Activated CD4-positive, alpha-beta memory T cell treated with anti-CD3 and anti-CD28 coated beads for 36 hours (primary cell): Measurements from ENCODE around the gene MED16. TPM values are rescaled to one million over a fixed set of nuclear protein-coding genes. Genes with fewer than 3 reads are reported as not detected.
"Not testable (repeated sequence)": the region's sequence is repeated elsewhere in the genome, so short reads cannot be mapped to it uniquely, and the experiment has no call there.

Source experiments
- CTCF ChIA-PET: fragments of 350-600 bp; sonication (Branson Sonifier 250); formaldehyde crosslinking; loops from one replicate; lab custom pipeline; 2021; ENCODE audit warnings: antibody characterized with exemption, inconsistent platforms; lab: Charles Lee
- POLR2A ChIA-PET: fragments of 350-600 bp; sonication (Branson Sonifier 250); formaldehyde crosslinking; loops from one replicate; lab custom pipeline; 2021; ENCODE audit warnings: antibody characterized with exemption; lab: Charles Lee
- DNase-seq: peaks from one replicate; pipeline ENCODE4 v3.0.0-alpha.2; 2020
- H3K27ac Mint-ChIP-seq: one replicate; pipeline ENCODE4 v1.8.0; 2021; ENCODE audit warnings: mixed read lengths
- H3K27me3 Mint-ChIP-seq: one replicate; pipeline ENCODE4 v1.8.0; 2021; ENCODE audit warnings: mixed read lengths
- H3K36me3 Mint-ChIP-seq: one replicate; pipeline ENCODE4 v1.8.0; 2021; ENCODE audit warnings: mixed read lengths
- H3K4me1 Mint-ChIP-seq: one replicate; pipeline ENCODE4 v1.8.0; 2021; ENCODE audit warnings: low read depth, mixed read lengths
- H3K4me3 Mint-ChIP-seq: one replicate; pipeline ENCODE4 v1.8.0; 2021; ENCODE audit warnings: mild to moderate bottlenecking, mixed read lengths
- H3K9me3 Mint-ChIP-seq: one replicate; pipeline ENCODE4 v1.8.0; 2021; ENCODE audit warnings: mixed read lengths
- intact Hi-C: fragments of 100-400 bp; cut with micrococcal nuclease; formaldehyde crosslinking; loops from one replicate; pipeline ENCODE4 v1.15.1; 2023
- total RNA-seq, 2 experiments: library from RNA; stranded (reverse); gene quantifications; one replicate each; pipeline ENCODE4 v1.2.3, GENCODE V29; 2021

The MED16 gene
- total RNA-seq, 2 experiments from 2014 or later: 58.9 to 62.7 TPM

GRCh38 chr19:881385-882071 is 11.5 kb downstream of the MED16 start:
- POLR2A ChIA-PET: no interaction called here
- Mint-ChIP-seq H3K4me3 (no peak overlapping the region), H3K27me3 (no peaks in the 10 kb centered on the region), H3K9me3 (no peaks in the 10 kb centered on the region), H3K36me3 (peaks cover 6% of the 10 kb centered on the region), H3K4me1 (no peaks in the 10 kb centered on the region), H3K27ac (no peak overlapping the region)
- no peak for DNase-seq
- intact Hi-C loops: no loop called here
- CTCF ChIA-PET: no interaction called here

GRCh38 chr19:879711-880438 is 13.1 kb downstream of the MED16 start:
- H3K27me3 Mint-ChIP-seq: no peaks in the 10 kb centered on the region
- intact Hi-C loops: no loop called here
- ChIA-PET POLR2A (interaction anchor here (1.3 kb wide), 1 partner anchor 105 kb away, joined by 3 read pairs; no protein-coding TSS in a partner anchor), CTCF (interaction anchor here (1.1 to 1.5 kb wide), 2 partner anchors 17 to 25 kb away, joined by 3 to 5 read pairs; no protein-coding TSS in a partner anchor)
- DNase-seq: no peak
- H3K9me3 Mint-ChIP-seq: no peaks in the 10 kb centered on the region
- H3K36me3 Mint-ChIP-seq: peaks cover 6% of the 10 kb centered on the region
- H3K4me3 Mint-ChIP-seq: no peak overlapping the region
- no peaks in the 10 kb centered on the region for H3K4me1 Mint-ChIP-seq
- no peak overlapping the region for H3K27ac Mint-ChIP-seq

- H3K36me3 Mint-ChIP-seq, H3K9me3 Mint-ChIP-seq, H3K27me3 Mint-ChIP-seq, H3K4me3 Mint-ChIP-seq, intact Hi-C loops, H3K4me1 Mint-ChIP-seq, DNase-seq, H3K27ac Mint-ChIP-seq: not testable (repeated sequence)
- CTCF ChIA-PET: interaction anchor here (0.6 to 1.5 kb wide), 4 partner anchors 16 to 625 kb away, joined by 3 to 5 read pairs (median 3); no protein-coding TSS in a partner anchor
- POLR2A ChIA-PET: interaction anchor here (1.3 kb wide), 1 partner anchor 106 kb away, joined by 3 read pairs; no protein-coding TSS in a partner anchor
Measured at GRCh38 chr19:878751-879561, 14.0 kb downstream of the MED16 start.

- CTCF ChIA-PET: interaction anchor here (1.5 kb wide), 1 partner anchor 15 kb away, joined by 5 read pairs; no protein-coding TSS in a partner anchor
- H3K9me3 Mint-ChIP-seq, intact Hi-C loops, DNase-seq, H3K27me3 Mint-ChIP-seq, H3K27ac Mint-ChIP-seq, H3K36me3 Mint-ChIP-seq, H3K4me3 Mint-ChIP-seq, H3K4me1 Mint-ChIP-seq: not testable (repeated sequence)
- POLR2A ChIA-PET: interaction anchor here (1.3 kb wide), 1 partner anchor 107 kb away, joined by 3 read pairs; no protein-coding TSS in a partner anchor
Measured at GRCh38 chr19:877992-878660, 14.9 kb downstream of the MED16 start.

- peaks cover 4% of the 10 kb centered on the region for H3K36me3 Mint-ChIP-seq
- no peak for DNase-seq
- no peaks in the 10 kb centered on the region for H3K27me3 Mint-ChIP-seq
- H3K27ac Mint-ChIP-seq: no peak overlapping the region
- intact Hi-C loops: no loop called here
- no peaks in the 10 kb centered on the region for H3K9me3 Mint-ChIP-seq
- H3K4me1 Mint-ChIP-seq: peaks cover 8% of the 10 kb centered on the region
- ChIA-PET CTCF (no interaction called here), POLR2A (no interaction called here)
- no peak overlapping the region for H3K4me3 Mint-ChIP-seq
Measured at GRCh38 chr19:876780-877314, 16.1 kb downstream of the MED16 start.

GRCh38 chr19:876089-876488 is 16.9 kb downstream of the MED16 start:
- POLR2A ChIA-PET: no interaction called here
- no peaks in the 10 kb centered on the region for H3K27me3 Mint-ChIP-seq
- H3K9me3 Mint-ChIP-seq: no peaks in the 10 kb centered on the region
- CTCF ChIA-PET: no interaction called here
- no peak overlapping the region for H3K27ac Mint-ChIP-seq
- no peak for DNase-seq
- no peak overlapping the region for H3K4me3 Mint-ChIP-seq
- peaks cover 2% of the 10 kb centered on the region for H3K36me3 Mint-ChIP-seq
- intact Hi-C loops: no loop called here
- H3K4me1 Mint-ChIP-seq: peaks cover 9% of the 10 kb centered on the region

GRCh38 chr19:875265-875879 is 17.6 kb downstream of the MED16 start:
- Mint-ChIP-seq H3K27me3 (no peaks in the 10 kb centered on the region), H3K4me3 (no peak overlapping the region), H3K4me1 (peaks cover 9% of the 10 kb centered on the region), H3K27ac (no peak overlapping the region), H3K36me3 (peaks cover 3% of the 10 kb centered on the region), H3K9me3 (no peaks in the 10 kb centered on the region)
- CTCF ChIA-PET: interaction anchor here (0.9 kb wide), 1 partner anchor 12 kb away, joined by 4 read pairs; no protein-coding TSS in a partner anchor
- intact Hi-C loops: no loop called here
- no peak for DNase-seq
- POLR2A ChIA-PET: no interaction called here

- H3K4me3 Mint-ChIP-seq: no peak overlapping the region
- no peaks in the 10 kb centered on the region for H3K27me3 Mint-ChIP-seq
- H3K36me3 Mint-ChIP-seq: peaks cover 5% of the 10 kb centered on the region
- intact Hi-C loops: loop anchor here (2.0 kb wide), 1 partner anchor 19 kb away; the partner anchor contains the start of genes MED16 and RNU6-9
- ChIA-PET CTCF (no interaction called here), POLR2A (interaction anchor here (1.4 kb wide), 1 partner anchor 30 kb away, joined by 3 read pairs; no protein-coding TSS in a partner anchor)
- no peak for DNase-seq
- H3K9me3 Mint-ChIP-seq: no peaks in the 10 kb centered on the region
- peaks cover 9% of the 10 kb centered on the region for H3K4me1 Mint-ChIP-seq
- no peak overlapping the region for H3K27ac Mint-ChIP-seq
Measured at GRCh38 chr19:873561-874041, 19.4 kb downstream of the MED16 start.

- intact Hi-C loops: loop anchor here (2.0 kb wide), 1 partner anchor 20 kb away; the partner anchor contains the start of genes MED16 and RNU6-9
- Mint-ChIP-seq H3K27me3 (no peaks in the 10 kb centered on the region), H3K27ac (no peak overlapping the region), H3K4me1 (peaks cover 9% of the 10 kb centered on the region), H3K36me3 (peaks cover 5% of the 10 kb centered on the region), H3K9me3 (no peaks in the 10 kb centered on the region), H3K4me3 (no peak overlapping the region)
- DNase-seq: peak; percentile 83
- POLR2A ChIA-PET: interaction anchor here (1.4 kb wide), 1 partner anchor 31 kb away, joined by 3 read pairs; no protein-coding TSS in a partner anchor
- CTCF ChIA-PET: interaction anchor here (1.2 kb wide), 1 partner anchor 49 kb away, joined by 4 read pairs; no protein-coding TSS in a partner anchor
Measured at GRCh38 chr19:873084-873483, 19.9 kb downstream of the MED16 start.

GRCh38 chr19:872266-872951 is 20.6 kb downstream of the MED16 start:
- peak overlapping the region; percentile 51 for H3K4me3 Mint-ChIP-seq
- peaks cover 7% of the 10 kb centered on the region for H3K36me3 Mint-ChIP-seq
- H3K27ac Mint-ChIP-seq: peak overlapping the region; percentile 62
- peaks cover 9% of the 10 kb centered on the region for H3K4me1 Mint-ChIP-seq
- no peaks in the 10 kb centered on the region for H3K9me3 Mint-ChIP-seq
- POLR2A ChIA-PET: no interaction called here
- peak; percentile 88 for DNase-seq
- intact Hi-C loops: loop anchor here (2.0 kb wide), 1 partner anchor 20 kb away; the partner anchor contains the start of genes MED16 and RNU6-9
- CTCF ChIA-PET: interaction anchor here (0.8 to 1.2 kb wide), 2 partner anchors 9 to 49 kb away, joined by 3 to 4 read pairs; no protein-coding TSS in a partner anchor
- H3K27me3 Mint-ChIP-seq: no peaks in the 10 kb centered on the region
